SK-N-SH treated with all-trans-retinoic acid at 6 μM for 48 hours (cell line): ENCODE data around the gene PLXNC1.

Experiments
- ESRRG ChIP-seq: fragments of 250-450 bp; sonication (Bioruptor Pico); IDR thresholded peaks from 2 replicates; pipeline ENCODE4 v1.6.1; 2021; ENCODE audit warnings: mild to moderate bottlenecking
- RARB ChIP-seq: fragments of 250-450 bp; sonication (Bioruptor Pico); IDR thresholded peaks from 2 replicates; pipeline ENCODE4 v1.8.0; 2021; ENCODE audit warnings: mild to moderate bottlenecking, moderate library complexity
- ZC3H10 ChIP-seq: fragments of 250-450 bp; sonication (Bioruptor Pico); IDR thresholded peaks from 2 replicates; pipeline ENCODE4 v1.5.1; 2021; ENCODE audit warnings: mild to moderate bottlenecking, moderate library complexity
- ZFP3 ChIP-seq: fragments of 250-450 bp; sonication (Bioruptor Pico); IDR thresholded peaks from 2 replicates; pipeline ENCODE4 v1.5.0; 2020; ENCODE audit warnings: mild to moderate bottlenecking, moderate library complexity
- ZFP30 ChIP-seq: fragments of 450-650 bp; formaldehyde crosslinking; IDR thresholded peaks from 2 replicates; pipeline ENCODE4 v1.5.0; 2022; ENCODE audit warnings: mild to moderate bottlenecking, moderate library complexity
- TF ChIP-seq, protein P1 (sequence below): fragments of 250-450 bp; sonication (Bioruptor Pico); IDR thresholded peaks from 2 replicates; pipeline ENCODE4 v1.5.1; 2020; ENCODE audit warnings: low read depth, mild to moderate bottlenecking, moderate library complexity
- TF ChIP-seq, protein P2 (sequence below): fragments of 250-450 bp; sonication (Bioruptor Pico); IDR thresholded peaks from 2 replicates; pipeline ENCODE4 v1.8.0; 2020; ENCODE audit warnings: mild to moderate bottlenecking, moderate library complexity, borderline replicate concordance

GRCh38 chr12:94244165-94245133 is 96.1 kb downstream of the PLXNC1 start:
- TF ChIP-seq ZFP3 (CRISPR knock-in tag) = no peak
- TF ChIP-seq, protein P1, sequence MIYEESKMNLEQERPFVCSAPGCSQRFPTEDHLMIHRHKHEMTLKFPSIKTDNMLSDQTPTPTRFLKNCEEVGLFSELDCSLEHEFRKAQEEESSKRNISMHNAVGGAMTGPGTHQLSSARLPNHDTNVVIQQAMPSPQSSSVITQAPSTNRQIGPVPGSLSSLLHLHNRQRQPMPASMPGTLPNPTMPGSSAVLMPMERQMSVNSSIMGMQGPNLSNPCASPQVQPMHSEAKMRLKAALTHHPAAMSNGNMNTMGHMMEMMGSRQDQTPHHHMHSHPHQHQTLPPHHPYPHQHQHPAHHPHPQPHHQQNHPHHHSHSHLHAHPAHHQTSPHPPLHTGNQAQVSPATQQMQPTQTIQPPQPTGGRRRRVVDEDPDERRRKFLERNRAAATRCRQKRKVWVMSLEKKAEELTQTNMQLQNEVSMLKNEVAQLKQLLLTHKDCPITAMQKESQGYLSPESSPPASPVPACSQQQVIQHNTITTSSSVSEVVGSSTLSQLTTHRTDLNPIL (CRISPR knock-in tag) = no peak
- TF ChIP-seq, protein P2, sequence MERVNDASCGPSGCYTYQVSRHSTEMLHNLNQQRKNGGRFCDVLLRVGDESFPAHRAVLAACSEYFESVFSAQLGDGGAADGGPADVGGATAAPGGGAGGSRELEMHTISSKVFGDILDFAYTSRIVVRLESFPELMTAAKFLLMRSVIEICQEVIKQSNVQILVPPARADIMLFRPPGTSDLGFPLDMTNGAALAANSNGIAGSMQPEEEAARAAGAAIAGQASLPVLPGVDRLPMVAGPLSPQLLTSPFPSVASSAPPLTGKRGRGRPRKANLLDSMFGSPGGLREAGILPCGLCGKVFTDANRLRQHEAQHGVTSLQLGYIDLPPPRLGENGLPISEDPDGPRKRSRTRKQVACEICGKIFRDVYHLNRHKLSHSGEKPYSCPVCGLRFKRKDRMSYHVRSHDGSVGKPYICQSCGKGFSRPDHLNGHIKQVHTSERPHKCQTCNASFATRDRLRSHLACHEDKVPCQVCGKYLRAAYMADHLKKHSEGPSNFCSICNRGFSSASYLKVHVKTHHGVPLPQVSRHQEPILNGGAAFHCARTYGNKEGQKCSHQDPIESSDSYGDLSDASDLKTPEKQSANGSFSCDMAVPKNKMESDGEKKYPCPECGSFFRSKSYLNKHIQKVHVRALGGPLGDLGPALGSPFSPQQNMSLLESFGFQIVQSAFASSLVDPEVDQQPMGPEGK = no peak
- TF ChIP-seq ZC3H10 (CRISPR knock-in tag) = no peak
- no peak for TF ChIP-seq ESRRG
- no peak for TF ChIP-seq RARB (CRISPR knock-in tag)
- TF ChIP-seq ZFP30 = no peak
